GM20431 (cell line): ENCODE measurements around the gene HOXB2.

Experiments
- in situ Hi-C: fragments of 300-500 bp; cut with MseI, MboI; formaldehyde crosslinking; loops from one replicate; pipeline ENCODE4 v1.15.0; 2020; ENCODE audit warnings: low sequenced_read_pairs; ENCODE audit not compliant: unreplicated experiment

Gene HOXB2

GRCh38 chr17:48567646-48568354 is 22.9 kb upstream of the HOXB2 start:
- in situ Hi-C loops = no loop called here

- in situ Hi-C loops = no loop called here
Measured at GRCh38 chr17:48567209-48567608, 22.3 kb upstream of the HOXB2 start.

GRCh38 chr17:48566717-48567116 is 21.8 kb upstream of the HOXB2 start:
- in situ Hi-C loops = no loop called here

- in situ Hi-C loops = no loop called here
Measured at GRCh38 chr17:48565925-48566710, 21.2 kb upstream of the HOXB2 start.

GRCh38 chr17:48565022-48565554 is 20.2 kb upstream of the HOXB2 start:
- in situ Hi-C loops = no loop called here

- in situ Hi-C loops = no loop called here
Measured at GRCh38 chr17:48564188-48565021, 19.5 kb upstream of the HOXB2 start.

GRCh38 chr17:48563867-48564187 is 18.9 kb upstream of the HOXB2 start:
- in situ Hi-C loops = no loop called here

GRCh38 chr17:48563385-48563838 is 18.5 kb upstream of the HOXB2 start:
- in situ Hi-C loops = no loop called here

- in situ Hi-C loops = no loop called here
Measured at GRCh38 chr17:48562934-48563333, 18.0 kb upstream of the HOXB2 start.

- in situ Hi-C loops = no loop called here
Measured at GRCh38 chr17:48561884-48562810, 17.2 kb upstream of the HOXB2 start.

- in situ Hi-C loops = no loop called here
Measured at GRCh38 chr17:48559840-48560817, 15.2 kb upstream of the HOXB2 start.

GRCh38 chr17:48559122-48559839 is 14.4 kb upstream of the HOXB2 start:
- in situ Hi-C loops = no loop called here

- in situ Hi-C loops = no loop called here
Measured at GRCh38 chr17:48558831-48559121, 13.9 kb upstream of the HOXB2 start.

GRCh38 chr17:48558057-48558830 is 13.3 kb upstream of the HOXB2 start:
- in situ Hi-C loops = no loop called here

- in situ Hi-C loops = no loop called here
Measured at GRCh38 chr17:48556576-48557401, 11.9 kb upstream of the HOXB2 start.

- in situ Hi-C loops = no loop called here
Measured at GRCh38 chr17:48556229-48556575, 11.3 kb upstream of the HOXB2 start.
